ENCODE results near the gene LRRC42.

Gene LRRC42

GRCh38 chr1:54004481-54005049 is 58.4 kb downstream of the LRRC42 start:
- no peak for DNase-seq

- DNase-seq, result no peak
Measured at GRCh38 chr1:54006508-54006907, 60.4 kb downstream of the LRRC42 start.

GRCh38 chr1:54007613-54008012 is 61.5 kb downstream of the LRRC42 start:
- no peak for DNase-seq

GRCh38 chr1:54008876-54009275 is 62.7 kb downstream of the LRRC42 start:
- DNase-seq, result no peak

GRCh38 chr1:54009406-54009805 is 63.3 kb downstream of the LRRC42 start:
- no peak for DNase-seq

GRCh38 chr1:54010415-54011117 is 64.4 kb downstream of the LRRC42 start:
- DNase-seq, result no peak

- DNase-seq, result no peak
Measured at GRCh38 chr1:54011316-54012007, 65.3 kb downstream of the LRRC42 start.

GRCh38 chr1:54012008-54012325 is 65.8 kb downstream of the LRRC42 start:
- no peak for DNase-seq

GRCh38 chr1:54012863-54013262 is 66.7 kb downstream of the LRRC42 start:
- DNase-seq, result no peak

- no peak for DNase-seq
Measured at GRCh38 chr1:54013393-54014008, 67.4 kb downstream of the LRRC42 start.

GRCh38 chr1:54014009-54014629 is 68.0 kb downstream of the LRRC42 start:
- DNase-seq, result no peak

- DNase-seq, result no peak
Measured at GRCh38 chr1:54016343-54017282, 70.5 kb downstream of the LRRC42 start.
